Activated T-cell treated with anti-CD3 and anti-CD28 coated beads for 24 hours (primary cell): ENCODE results near the gene C5orf63.
"Not testable (repeated sequence)": the region's sequence is repeated elsewhere in the genome, so short reads cannot be mapped to it uniquely, and the experiment has no call there.

Experiments used
- DNase-seq: peaks from one replicate; pipeline ENCODE4 v3.0.0-alpha.2; 2020; ENCODE audit warnings: low read depth

The C5orf63 gene

GRCh38 chr5:127074466-127074865, 1.2 kb upstream of the C5orf63 start:
- DNase-seq, result no peak

- DNase-seq, result no peak
Measured at GRCh38 chr5:127070243-127070642, 3.1 kb downstream of the C5orf63 start.

GRCh38 chr5:127068493-127069214, 4.6 kb downstream of the C5orf63 start:
- no peak for DNase-seq

- DNase-seq, result no peak
Measured at GRCh38 chr5:127066721-127067120, 6.6 kb downstream of the C5orf63 start.

GRCh38 chr5:127064253-127064840, 9.0 kb downstream of the C5orf63 start:
- no peak for DNase-seq

DNA sequence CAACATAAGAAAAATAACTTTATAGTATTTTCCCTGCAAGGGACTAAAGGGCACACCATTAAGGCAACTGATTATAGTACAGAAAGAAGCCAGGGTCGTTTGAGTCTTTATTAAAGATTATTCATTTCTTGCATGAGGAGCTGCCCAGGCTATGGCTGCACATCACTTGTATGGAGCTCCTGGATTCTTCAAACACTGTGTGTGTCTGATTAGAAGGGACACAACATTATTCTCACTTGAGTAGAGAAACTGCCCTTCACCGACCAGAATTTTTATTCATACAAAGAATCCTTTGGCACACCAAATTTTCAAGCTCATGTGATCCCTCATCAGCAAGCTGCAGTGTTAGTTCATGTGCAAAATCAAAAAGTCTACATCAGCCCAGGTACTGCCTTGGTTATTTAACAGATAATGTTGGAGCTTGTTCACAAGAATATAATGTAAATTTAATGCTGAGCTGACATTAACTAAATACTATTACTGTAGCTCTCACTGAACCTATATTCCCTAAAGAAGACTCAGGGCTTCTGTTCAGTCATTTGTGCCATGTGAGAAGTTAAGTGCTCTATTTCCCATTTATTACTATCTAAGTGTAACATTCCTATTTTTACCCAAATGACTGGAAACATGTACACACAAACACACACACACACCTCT, 9.9 kb downstream of the C5orf63 start:
- no peak for DNase-seq

DNA sequence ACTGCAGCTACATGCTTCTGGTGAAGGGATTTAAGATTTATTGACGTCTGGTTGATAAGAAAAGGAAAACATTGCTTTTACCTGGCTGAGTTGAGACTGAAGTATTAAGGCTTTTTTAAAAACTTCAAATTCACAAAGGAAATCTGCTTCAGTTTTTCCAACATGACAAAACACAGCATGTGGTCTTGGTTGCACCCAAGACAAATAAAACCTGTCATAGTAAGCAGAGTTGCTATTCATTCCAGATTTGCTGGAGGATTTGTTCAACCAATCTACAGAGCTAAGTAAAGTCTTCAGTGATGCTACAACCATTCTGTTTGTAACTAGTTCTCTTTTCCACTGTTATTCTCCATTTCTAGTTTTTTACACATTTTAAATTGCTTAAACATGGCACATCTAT, 11.3 kb downstream of the C5orf63 start:
- no peak for DNase-seq

GRCh38 chr5:127061537-127061936, 11.8 kb downstream of the C5orf63 start:
- DNase-seq, result no peak

DNA sequence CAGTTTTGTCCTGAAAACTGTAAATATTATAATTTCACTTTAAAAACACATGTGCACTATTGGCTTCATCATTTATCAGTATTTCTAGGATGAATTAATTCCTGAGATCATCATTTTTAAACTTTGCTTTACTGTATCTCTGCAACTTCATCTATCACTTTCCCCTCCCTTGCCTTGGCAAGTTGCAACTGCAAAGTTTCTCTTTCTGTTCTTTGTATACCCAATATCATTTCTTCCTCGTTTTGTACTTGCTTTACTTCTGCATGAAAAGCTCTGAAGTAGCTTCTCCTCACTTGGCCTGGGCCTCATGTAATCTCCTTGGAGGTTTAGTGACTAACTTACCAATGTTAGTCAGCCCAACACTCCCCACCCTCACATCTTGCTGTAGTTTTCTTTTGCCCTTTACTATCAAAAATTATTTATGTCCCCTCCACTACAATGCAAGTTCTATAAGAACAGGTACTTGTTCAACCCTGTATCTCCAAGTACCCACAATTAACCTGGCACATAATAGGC, 12.8 kb downstream of the C5orf63 start:
- DNase-seq, result no peak

- no peak for DNase-seq
Measured at GRCh38 chr5:127056896-127057295, 16.4 kb downstream of the C5orf63 start.

- DNase-seq, result no peak
Measured at GRCh38 chr5:127055880-127056653, 17.2 kb downstream of the C5orf63 start.

- not testable (repeated sequence) for DNase-seq
Measured at GRCh38 chr5:127053551-127053950, 19.8 kb downstream of the C5orf63 start.

DNA sequence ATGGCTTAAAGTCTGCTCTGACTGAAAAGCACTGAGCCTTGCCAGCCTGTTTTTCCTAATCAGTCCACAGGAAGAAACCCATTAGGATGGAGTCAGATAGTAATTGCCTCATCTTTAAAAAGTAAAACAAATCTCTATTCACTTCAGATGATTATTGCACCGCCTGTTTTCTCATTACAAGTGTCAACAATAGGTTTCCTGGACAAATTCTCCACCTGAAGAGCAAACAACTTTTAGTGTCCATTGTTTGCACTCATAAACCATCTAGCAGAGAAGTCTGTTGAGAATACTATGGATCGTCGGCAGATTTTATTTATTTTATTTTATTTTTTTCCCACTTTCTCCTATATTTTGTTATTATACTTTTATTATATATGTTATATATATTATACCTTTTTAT, 20.3 kb downstream of the C5orf63 start:
- no peak for DNase-seq

DNA sequence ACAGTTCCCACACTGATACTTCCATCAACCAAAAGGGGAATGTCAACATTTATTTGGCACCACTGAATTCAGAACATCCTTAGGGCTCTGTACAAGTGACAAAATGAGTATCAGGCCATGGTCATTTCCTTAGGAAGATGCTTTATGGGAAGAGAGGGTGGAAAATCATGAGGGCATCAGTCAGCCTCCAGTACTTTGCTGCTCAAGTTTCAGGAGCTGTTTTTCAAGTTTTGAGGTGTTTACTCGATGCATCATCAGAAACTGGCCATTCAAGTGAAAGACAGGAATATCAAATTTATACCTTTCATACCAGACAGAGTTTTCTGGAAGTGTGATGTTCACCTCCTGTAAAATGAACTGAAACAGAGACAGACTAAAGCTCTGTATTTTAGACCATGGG, 21.7 kb downstream of the C5orf63 start:
- no peak for DNase-seq

DNA sequence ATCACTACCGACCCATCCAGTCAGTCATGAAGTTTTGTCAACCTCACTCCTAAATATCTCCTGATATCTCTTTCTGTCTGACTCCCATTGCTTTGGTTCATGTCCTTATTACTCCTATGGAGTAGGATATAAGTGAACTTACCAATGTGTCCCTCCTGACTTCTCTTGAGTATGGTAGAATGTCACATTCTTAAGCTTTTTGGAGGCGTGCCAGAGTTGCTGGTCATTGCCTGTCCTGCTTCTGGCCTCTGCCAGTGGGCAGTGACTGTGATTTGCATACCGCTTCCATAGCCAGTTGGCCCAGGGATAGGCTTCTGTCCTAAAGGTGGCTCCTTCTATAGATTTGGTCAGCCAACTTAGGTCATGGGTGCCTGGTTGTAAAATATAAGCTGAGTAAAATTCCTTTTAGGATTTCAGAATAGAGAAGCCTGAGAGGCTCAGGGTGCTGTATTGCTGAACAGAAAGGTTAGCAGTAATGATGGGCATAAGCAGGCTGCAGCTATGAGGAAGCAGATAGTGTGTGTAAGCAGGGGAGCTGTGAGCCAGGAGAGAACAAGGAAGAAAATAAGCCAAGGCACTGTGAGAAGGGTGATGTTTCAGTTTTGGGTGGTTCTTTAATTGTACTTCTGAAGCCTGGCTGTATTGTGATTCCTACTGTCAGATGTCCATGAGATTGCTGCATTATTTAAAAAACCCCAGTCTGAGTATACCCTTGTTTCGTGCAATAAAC, 26.8 kb downstream of the C5orf63 start:
- DNase-seq, result no peak

DNA sequence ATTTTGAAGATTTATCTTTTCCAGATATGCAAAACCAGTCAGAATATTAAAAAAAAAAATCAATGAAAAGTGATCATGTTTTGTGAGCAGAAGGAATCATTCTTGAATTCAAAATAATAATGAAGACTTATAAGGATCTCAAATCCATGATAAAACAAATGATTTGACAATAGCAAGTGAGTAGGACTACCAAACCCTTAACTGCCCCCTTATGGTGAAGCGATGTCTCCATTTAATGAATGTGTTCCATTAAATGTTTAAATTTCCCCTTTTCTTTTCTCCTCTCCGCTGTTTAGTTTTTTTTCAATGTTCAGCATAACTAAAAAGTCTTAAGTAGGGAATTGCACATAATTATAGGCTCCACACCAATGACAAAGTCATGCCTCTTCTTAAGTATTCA, 30.7 kb downstream of the C5orf63 start:
- no peak for DNase-seq

DNA sequence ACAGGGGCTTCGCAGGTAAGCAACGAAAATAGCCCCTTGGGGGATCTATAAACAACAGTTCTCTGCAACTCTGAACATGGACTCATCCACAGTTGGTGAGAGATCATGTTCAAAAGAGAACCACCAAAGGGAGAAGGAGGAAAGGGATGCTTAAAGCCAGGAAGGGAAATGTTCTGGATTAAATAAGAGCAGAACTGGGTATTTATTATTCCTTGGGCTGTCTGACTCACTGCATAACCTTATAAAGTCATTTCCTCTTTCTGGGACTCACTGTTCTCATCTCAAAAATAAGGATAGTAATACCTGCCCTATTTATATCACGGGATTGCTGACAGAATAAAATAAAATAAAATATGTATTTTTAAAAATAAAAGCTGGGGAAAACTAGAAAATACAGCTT, 31.7 kb downstream of the C5orf63 start:
- DNase-seq, result no peak

DNA sequence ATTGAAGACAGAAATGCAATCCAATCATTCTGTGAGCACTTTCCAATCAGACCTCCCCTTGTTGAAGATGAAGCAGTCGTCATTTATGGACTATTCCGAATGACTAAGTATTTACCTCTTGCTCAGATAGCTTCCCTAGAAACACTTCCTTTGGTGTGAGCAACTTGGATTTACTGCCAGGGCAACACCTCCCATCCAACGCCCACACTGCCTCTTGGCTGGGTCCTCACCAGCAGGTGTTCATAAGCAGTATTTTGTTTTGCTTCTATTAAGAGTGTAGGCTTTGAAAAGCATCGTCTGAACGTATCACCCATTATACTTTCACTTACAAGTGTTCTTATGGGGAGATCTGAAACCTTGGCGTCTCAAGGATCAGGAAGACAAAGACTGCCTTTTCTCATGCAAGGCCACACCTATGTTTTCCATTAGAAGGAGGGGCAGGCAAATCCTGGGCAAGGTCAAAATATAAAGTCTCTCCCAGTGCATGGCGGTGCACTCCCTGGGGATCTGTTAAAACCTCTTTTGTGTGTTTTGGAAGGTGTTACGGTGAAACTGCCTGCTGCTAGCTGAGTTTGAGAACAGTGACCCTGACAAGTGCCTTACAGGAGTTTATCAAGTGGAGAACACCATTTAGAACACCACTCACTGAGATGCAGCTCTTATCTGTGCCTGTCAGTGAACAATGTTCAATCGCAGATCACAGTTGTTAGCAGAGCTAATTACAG, 32.3 kb downstream of the C5orf63 start:
- no peak for DNase-seq

- DNase-seq, result no peak
Measured at GRCh38 chr5:127038550-127038949, 34.8 kb downstream of the C5orf63 start.

GRCh38 chr5:127031863-127032232, 41.5 kb downstream of the C5orf63 start:
- DNase-seq, result no peak
